GM19043 (cell line): ENCODE results near the gene ZNF177.

Experiments used
- ATAC-seq: cut with Tn5 transposase; IDR thresholded peaks from one replicate; pipeline ENCODE4 v1.9.1; 2021; ENCODE audit warnings: low read depth; ENCODE audit not compliant: unreplicated experiment

ZNF177 gene

DNA sequence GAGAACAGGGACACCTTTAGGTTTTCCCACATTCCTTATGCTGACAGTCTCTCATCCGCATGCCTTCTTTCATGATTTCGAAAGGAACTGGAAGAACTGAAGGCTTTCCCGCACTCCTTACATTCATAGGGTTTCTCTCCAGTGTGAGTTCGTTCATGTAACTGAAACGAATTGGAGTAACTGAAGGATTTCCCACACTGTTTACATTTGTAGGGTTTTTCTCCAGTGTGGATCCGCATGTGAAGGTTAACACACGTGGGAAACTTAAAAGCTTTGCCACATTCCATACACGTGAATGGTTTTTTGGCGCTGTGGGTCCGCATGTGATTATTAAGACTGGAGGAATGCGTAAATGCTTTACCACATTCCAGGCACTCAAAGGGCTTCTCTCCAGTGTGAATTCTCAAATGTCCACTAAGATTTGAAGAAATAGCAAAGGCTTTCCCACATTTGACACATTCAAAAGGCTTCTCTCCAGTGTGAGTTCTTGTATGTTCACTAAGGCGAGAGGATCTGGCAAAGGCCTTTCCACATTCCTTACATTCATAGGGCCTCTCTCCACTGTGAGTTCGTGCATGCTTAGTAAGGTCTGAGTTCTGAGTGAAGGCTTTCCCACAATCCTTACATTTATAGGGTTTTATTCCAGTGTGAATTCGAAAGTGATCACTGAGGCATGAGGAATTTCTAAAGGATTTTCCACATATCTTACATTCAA is 50.6 kb downstream of the ZNF177 start:
- no peak for ATAC-seq

DNA sequence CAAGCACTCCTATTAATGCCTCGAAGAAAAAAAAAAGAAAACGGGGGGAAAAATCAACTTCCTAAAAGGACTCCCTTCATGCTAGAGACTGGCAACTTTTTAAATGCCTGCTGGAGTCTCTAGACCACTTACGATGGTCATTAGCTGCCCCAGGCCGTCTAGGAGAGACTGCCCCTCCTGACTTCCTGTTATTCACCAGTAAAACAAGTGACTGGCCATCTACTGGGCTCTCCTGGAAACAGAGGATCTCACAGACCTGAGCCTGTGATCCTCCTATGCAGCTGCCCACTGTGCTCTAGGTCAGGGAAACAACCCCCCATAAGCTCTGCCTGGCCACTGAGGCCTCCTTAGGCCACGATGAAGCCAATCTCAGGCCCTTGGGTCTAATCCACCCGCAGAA is 65.1 kb downstream of the ZNF177 start:
- ATAC-seq: no peak

DNA sequence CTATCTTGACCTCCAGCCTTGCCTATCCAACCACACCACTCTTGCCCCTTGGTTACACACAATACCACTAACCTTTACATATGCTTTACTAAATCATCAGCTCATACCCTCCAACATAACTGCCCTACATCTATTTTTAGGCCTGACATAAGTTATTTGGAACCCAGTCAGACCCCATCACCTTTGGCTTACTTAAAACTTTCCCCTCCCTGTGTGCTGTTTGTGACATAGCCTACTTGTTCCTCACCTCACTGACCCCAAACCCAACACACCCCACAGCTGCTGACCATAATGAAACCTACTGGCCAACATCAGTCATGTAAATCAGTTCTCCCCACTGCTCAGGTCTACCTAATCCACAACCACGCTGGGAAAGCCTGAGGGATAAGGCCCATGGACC is 67.6 kb downstream of the ZNF177 start:
- no peak for ATAC-seq

DNA sequence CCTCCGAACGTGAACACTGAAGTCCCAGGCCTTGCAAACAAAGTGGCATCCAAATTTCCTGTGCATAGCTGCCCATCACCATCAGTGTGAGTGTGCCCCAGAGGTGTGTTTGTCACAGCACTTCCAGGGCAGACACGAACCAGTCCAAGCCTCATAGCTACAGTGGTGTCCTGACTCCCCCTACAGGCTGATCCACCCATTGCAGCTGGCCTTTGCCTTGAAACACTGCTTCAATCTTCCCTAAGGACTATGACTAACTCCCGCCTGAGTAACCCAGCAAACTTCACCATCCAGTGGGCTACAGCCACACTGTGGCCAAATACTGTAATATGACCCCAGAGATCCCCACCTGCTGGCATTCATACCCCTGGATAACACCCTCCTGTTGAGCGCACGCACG is 68.7 kb downstream of the ZNF177 start:
- no peak for ATAC-seq
